ENCODE measurements around the gene MT2A. TPM values are rescaled to one million over a fixed set of nuclear protein-coding genes. Genes with fewer than 3 reads are reported as not detected.

Gene MT2A
- total RNA-seq, 4 donors from 2014 or later = 250 to 1,131 (median 795) TPM

DNA sequence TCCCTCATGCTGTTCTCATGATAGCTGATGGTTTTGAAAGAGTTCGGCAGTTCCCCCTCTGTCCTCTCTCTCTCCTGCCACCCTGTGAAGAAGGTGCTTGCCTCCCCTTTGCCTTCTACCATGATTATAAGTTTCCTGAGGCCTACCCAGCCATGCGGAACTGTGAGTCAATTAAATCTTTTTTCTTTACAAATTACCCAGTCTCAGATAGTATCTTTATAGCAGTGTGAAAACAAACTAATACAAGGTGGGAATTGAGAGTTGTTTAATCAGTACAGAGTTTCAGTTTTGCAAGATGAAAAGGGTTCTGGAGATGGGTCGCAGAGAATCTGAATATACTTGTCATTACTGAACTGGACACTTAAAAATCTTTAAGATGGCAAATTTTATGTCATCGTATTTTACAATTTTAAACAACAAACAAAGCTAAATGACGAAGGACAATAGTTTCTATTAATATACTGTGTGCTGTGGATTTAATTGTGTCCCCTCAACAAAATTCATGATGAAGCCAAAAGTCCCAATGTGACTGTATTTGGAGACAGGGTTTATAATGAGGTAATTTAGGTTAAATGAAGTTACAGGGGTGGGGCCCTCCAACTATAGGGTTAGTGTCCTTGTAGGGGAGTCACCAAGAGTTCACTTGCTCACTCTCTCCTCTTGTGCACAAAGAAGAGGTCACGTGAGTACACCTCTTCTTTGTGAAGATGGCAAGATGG, 14.7 kb upstream of the MT2A start:
- Histone ChIP-seq H3K27me3 (peaks cover 0 to 8% (median 4%) of the 10 kb centered on the region in 3 donors), H3K27ac (no peak overlapping the region), H3K9me3 (no peaks in the 10 kb centered on the region), H3K4me1 (peaks cover 4 to 6% of the 10 kb centered on the region in 2 donors), H3K4me3 (no peak overlapping the region), H3K36me3 (no peaks in the 10 kb centered on the region)
- intact Hi-C loops (cut with DNase I; ENCODE audit: low total_unique reads) (no loop called here), in situ Hi-C loops (cut with MboI; ENCODE audit: low sequenced_read_pairs in 4 of 4) (loop anchor here in 1 of 4 donors (10.0 kb wide), 1 partner anchor 111 kb away; no protein-coding TSS in a partner anchor)
- TF ChIP-seq, protein P1, sequence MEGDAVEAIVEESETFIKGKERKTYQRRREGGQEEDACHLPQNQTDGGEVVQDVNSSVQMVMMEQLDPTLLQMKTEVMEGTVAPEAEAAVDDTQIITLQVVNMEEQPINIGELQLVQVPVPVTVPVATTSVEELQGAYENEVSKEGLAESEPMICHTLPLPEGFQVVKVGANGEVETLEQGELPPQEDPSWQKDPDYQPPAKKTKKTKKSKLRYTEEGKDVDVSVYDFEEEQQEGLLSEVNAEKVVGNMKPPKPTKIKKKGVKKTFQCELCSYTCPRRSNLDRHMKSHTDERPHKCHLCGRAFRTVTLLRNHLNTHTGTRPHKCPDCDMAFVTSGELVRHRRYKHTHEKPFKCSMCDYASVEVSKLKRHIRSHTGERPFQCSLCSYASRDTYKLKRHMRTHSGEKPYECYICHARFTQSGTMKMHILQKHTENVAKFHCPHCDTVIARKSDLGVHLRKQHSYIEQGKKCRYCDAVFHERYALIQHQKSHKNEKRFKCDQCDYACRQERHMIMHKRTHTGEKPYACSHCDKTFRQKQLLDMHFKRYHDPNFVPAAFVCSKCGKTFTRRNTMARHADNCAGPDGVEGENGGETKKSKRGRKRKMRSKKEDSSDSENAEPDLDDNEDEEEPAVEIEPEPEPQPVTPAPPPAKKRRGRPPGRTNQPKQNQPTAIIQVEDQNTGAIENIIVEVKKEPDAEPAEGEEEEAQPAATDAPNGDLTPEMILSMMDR (IDR thresholded peaks at IDR 0.05 in 4 of 5, conservative IDR thresholded peaks at IDR 0.05 in 1 of 5) = no peak
- TF ChIP-seq POLR2A (IDR thresholded peaks at IDR 0.05) = no peak
- DNase-seq = no peak
- ATAC-seq = no peak

DNA sequence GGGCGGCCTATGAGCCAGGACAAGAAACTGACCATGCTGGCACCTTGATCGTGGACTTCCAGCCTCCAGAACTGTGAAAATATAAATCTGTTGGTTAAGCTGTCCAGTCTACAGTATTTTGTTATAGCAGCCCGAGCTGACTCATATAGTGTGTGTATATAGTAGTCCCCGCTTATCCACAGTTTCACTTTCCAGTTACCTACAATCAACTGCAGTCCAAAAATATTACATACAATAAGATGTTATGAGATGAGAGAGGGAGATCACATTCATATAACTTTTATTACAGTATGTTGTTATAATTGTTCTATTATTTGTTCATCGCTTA, 14.1 kb upstream of the MT2A start:
- in situ Hi-C loops (cut with MboI; ENCODE audit: low sequenced_read_pairs in 4 of 4) (loop anchor here in 1 of 4 donors (10.0 kb wide), 1 partner anchor 111 kb away; no protein-coding TSS in a partner anchor), intact Hi-C loops (cut with DNase I; ENCODE audit: low total_unique reads) (no loop called here)
- ATAC-seq (no peak), DNase-seq (no peak)
- no peak for TF ChIP-seq POLR2A (IDR thresholded peaks at IDR 0.05)
- TF ChIP-seq, protein P1 (IDR thresholded peaks at IDR 0.05 in 4 of 5, conservative IDR thresholded peaks at IDR 0.05 in 1 of 5) = no peak
- Histone ChIP-seq H3K27ac (no peak overlapping the region), H3K4me1 (peaks cover 4 to 6% of the 10 kb centered on the region in 2 donors), H3K9me3 (no peaks in the 10 kb centered on the region), H3K36me3 (no peaks in the 10 kb centered on the region), H3K27me3 (peaks cover 0 to 8% (median 4%) of the 10 kb centered on the region in 3 donors), H3K4me3 (no peak overlapping the region)

DNA sequence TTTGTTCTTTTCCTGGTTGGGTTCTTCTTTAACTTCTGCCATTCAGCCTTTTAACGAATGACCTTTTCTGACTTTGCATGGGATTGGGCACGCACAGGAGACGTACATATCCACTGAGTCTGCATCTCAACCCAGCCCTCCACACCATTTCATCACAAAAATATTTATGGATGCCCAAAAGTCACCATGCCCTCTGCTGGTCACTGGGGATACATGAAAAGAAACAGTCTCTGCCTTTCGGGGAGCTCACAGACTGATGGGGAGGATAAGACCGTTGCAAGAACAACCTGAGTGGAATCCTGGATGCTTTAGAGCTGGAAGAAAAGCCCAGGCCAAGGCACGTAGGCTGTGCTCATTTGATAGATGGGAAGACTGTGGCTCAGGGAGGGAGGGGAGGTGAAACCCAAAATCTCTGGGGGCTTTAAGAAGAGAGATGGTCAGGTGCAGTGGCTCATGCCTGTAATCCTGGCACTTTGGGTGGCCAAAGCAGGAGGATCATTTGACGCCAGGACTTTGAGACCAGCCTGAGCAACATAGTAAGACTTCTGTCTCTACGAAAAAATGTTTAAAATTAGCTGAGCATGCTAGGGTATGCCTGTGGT, 7.9 kb upstream of the MT2A start:
- in situ Hi-C loops (cut with MboI; ENCODE audit: low sequenced_read_pairs in 4 of 4) = loop anchor here in 2 of 4 donors (5.0 to 10.0 kb wide), 2 partner anchors 86 to 102 kb away; no protein-coding TSS in a partner anchor
- DNase-seq (no peak), ATAC-seq (no peak)
- Histone ChIP-seq H3K4me1 (peaks cover 17 to 20% of the 10 kb centered on the region in 2 donors), H3K4me3 (no peak overlapping the region), H3K9me3 (no peaks in the 10 kb centered on the region), H3K27ac (no peak overlapping the region), H3K27me3 (no peaks in the 10 kb centered on the region), H3K36me3 (no peaks in the 10 kb centered on the region)
- intact Hi-C loops (cut with DNase I; ENCODE audit: low total_unique reads) = loop anchor here (5.0 kb wide), 1 partner anchor 88 kb away; no protein-coding TSS in a partner anchor
- TF ChIP-seq POLR2A (IDR thresholded peaks at IDR 0.05) = no peak
- TF ChIP-seq, protein P1 (IDR thresholded peaks at IDR 0.05 in 4 of 5, conservative IDR thresholded peaks at IDR 0.05 in 1 of 5) = peak; percentile 25 to 55 (median 46)

DNA sequence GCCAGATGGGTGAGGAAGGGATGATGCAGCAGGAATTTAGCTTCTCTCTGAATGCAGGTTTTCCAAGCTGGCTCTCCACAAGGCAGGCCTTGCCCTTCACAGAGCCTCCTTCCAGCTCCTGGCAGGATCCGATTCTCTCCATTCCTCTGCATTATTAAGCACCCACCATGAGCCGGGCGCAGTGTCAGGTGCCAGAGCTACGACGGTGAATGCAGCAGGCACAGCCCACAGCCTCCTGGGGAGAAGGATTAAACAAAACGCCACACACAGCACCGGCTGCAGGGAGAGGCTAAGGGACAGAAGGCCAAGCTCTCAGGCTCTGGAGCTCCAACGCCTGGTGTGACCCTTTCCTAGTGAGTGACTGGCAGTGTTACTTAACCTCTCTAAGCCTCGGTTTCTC, 7.1 kb upstream of the MT2A start:
- H3K9me3 ChIP-seq = no peaks in the 10 kb centered on the region
- H3K27me3 ChIP-seq = no peaks in the 10 kb centered on the region
- H3K4me3 ChIP-seq = no peak overlapping the region
- TF ChIP-seq, protein P1 (IDR thresholded peaks at IDR 0.05 in 4 of 5, conservative IDR thresholded peaks at IDR 0.05 in 1 of 5) = no peak
- TF ChIP-seq POLR2A (IDR thresholded peaks at IDR 0.05) = no peak
- in situ Hi-C loops (cut with MboI; ENCODE audit: low sequenced_read_pairs in 4 of 4) (loop anchor here in 2 of 4 donors (5.0 to 10.0 kb wide), 2 partner anchors 87 to 101 kb away; no protein-coding TSS in a partner anchor), intact Hi-C loops (cut with DNase I; ENCODE audit: low total_unique reads) (loop anchor here (5.0 kb wide), 1 partner anchor 89 kb away; no protein-coding TSS in a partner anchor)
- no peaks in the 10 kb centered on the region for H3K36me3 ChIP-seq
- H3K27ac ChIP-seq = no peak overlapping the region
- ATAC-seq (no peak), DNase-seq (no peak)
- peaks cover 26 to 29% of the 10 kb centered on the region in 2 donors for H3K4me1 ChIP-seq

Measured in gastrocnemius medialis (tissue), 4 donors.